Measurements from ENCODE around the gene DSCAML1. TPM values are rescaled to one million over a fixed set of nuclear protein-coding genes. Genes with fewer than 3 reads are reported as not detected.

The DSCAML1 gene
- total RNA-seq, 6 donors from 2014 or later = 0.30 to 3.1 (median 1.3) TPM

- DNase-seq (no peak), ATAC-seq (ENCODE audit: low FRiP score in 2 of 2) (no peak)
- Histone ChIP-seq H3K9me3 (no peaks in the 10 kb centered on the region), H3K4me1 (no peaks in the 10 kb centered on the region), H3K4me3 (no peak overlapping the region), H3K36me3 (no peaks in the 10 kb centered on the region), H3K27ac (no peak overlapping the region), H3K27me3 (no peaks in the 10 kb centered on the region)
- WGBS, 2 donors = 58 to 67% methylated on average over 9 of the region's 9 CpGs
- TF ChIP-seq EP300 (IDR thresholded peaks at IDR 0.05) (no peak), POLR2A (IDR thresholded peaks at IDR 0.05) (no peak), POLR2AphosphoS5 (IDR thresholded peaks at IDR 0.05) (no peak)
- TF ChIP-seq, protein P1, sequence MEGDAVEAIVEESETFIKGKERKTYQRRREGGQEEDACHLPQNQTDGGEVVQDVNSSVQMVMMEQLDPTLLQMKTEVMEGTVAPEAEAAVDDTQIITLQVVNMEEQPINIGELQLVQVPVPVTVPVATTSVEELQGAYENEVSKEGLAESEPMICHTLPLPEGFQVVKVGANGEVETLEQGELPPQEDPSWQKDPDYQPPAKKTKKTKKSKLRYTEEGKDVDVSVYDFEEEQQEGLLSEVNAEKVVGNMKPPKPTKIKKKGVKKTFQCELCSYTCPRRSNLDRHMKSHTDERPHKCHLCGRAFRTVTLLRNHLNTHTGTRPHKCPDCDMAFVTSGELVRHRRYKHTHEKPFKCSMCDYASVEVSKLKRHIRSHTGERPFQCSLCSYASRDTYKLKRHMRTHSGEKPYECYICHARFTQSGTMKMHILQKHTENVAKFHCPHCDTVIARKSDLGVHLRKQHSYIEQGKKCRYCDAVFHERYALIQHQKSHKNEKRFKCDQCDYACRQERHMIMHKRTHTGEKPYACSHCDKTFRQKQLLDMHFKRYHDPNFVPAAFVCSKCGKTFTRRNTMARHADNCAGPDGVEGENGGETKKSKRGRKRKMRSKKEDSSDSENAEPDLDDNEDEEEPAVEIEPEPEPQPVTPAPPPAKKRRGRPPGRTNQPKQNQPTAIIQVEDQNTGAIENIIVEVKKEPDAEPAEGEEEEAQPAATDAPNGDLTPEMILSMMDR (IDR thresholded peaks at IDR 0.05) = no peak
Observed at GRCh38 chr11:117743121-117743815, 53.7 kb downstream of the DSCAML1 start.

- no peaks in the 10 kb centered on the region for H3K36me3 ChIP-seq
Observed at GRCh38 chr11:117738246-117738957, 58.6 kb downstream of the DSCAML1 start.

GRCh38 chr11:117735350-117735977 lies 61.6 kb downstream of the DSCAML1 start:
- WGBS, 2 donors = 88 to 89% methylated on average over 9 of the region's 9 CpGs
- Histone ChIP-seq H3K27ac (no peak overlapping the region), H3K4me1 (peaks cover 0 to 13% (median 6%) of the 10 kb centered on the region in 4 donors), H3K9me3 (no peaks in the 10 kb centered on the region), H3K36me3 (no peaks in the 10 kb centered on the region), H3K4me3 (no peak overlapping the region), H3K27me3 (no peaks in the 10 kb centered on the region)
- ATAC-seq (ENCODE audit: low FRiP score in 2 of 2) = peak in 1 of 2 donors; percentile 28
- DNase-seq = no peak
- TF ChIP-seq, protein P1 (IDR thresholded peaks at IDR 0.05) = no peak
- TF ChIP-seq POLR2AphosphoS5 (IDR thresholded peaks at IDR 0.05) (no peak), EP300 (IDR thresholded peaks at IDR 0.05) (no peak), POLR2A (IDR thresholded peaks at IDR 0.05) (no peak)

More at GRCh38 chr11:117738246-117738957, 58.6 kb downstream of the DSCAML1 start:
- ATAC-seq (ENCODE audit: low FRiP score in 2 of 2) = no peak
- H3K27ac ChIP-seq = no peak overlapping the region
- TF ChIP-seq POLR2A (IDR thresholded peaks at IDR 0.05) = no peak
- TF ChIP-seq, protein P1 (IDR thresholded peaks at IDR 0.05) = no peak
- no peak for TF ChIP-seq EP300 (IDR thresholded peaks at IDR 0.05)
- no peak for TF ChIP-seq POLR2AphosphoS5 (IDR thresholded peaks at IDR 0.05)
- peaks cover 0 to 13% (median 6%) of the 10 kb centered on the region in 4 donors for H3K4me1 ChIP-seq
- DNase-seq = no peak
- no peaks in the 10 kb centered on the region for H3K27me3 ChIP-seq
- H3K9me3 ChIP-seq = no peaks in the 10 kb centered on the region
- H3K4me3 ChIP-seq = no peak overlapping the region
- WGBS, 2 donors = 72 to 79% methylated on average over 8 of the region's 8 CpGs

GRCh38 chr11:117734601-117735024 lies 62.4 kb downstream of the DSCAML1 start:
- H3K4me1 ChIP-seq = peaks cover 0 to 13% (median 6%) of the 10 kb centered on the region in 4 donors
- ATAC-seq (ENCODE audit: low FRiP score in 2 of 2) = no peak
- TF ChIP-seq POLR2AphosphoS5 (IDR thresholded peaks at IDR 0.05) = no peak
- TF ChIP-seq POLR2A (IDR thresholded peaks at IDR 0.05) = no peak
- TF ChIP-seq EP300 (IDR thresholded peaks at IDR 0.05) = no peak
- TF ChIP-seq, protein P1 (IDR thresholded peaks at IDR 0.05) = no peak
- DNase-seq = no peak
- WGBS, 2 donors = 29 to 38% methylated on average over 5 of the region's 5 CpGs
- no peak overlapping the region for H3K27ac ChIP-seq
- H3K27me3 ChIP-seq = no peaks in the 10 kb centered on the region
- H3K9me3 ChIP-seq = no peaks in the 10 kb centered on the region
- no peak overlapping the region for H3K4me3 ChIP-seq
- no peaks in the 10 kb centered on the region for H3K36me3 ChIP-seq

All from upper lobe of left lung (tissue), 6 donors.